ENCODE measurements around the gene RBBP5. TPM values are rescaled to one million over a fixed set of nuclear protein-coding genes. Genes with fewer than 3 reads are reported as not detected.

Gene RBBP5
- total and polyA plus RNA-seq, 7 donors, result 6.8 to 28.9 (median 12.3) TPM

DNA sequence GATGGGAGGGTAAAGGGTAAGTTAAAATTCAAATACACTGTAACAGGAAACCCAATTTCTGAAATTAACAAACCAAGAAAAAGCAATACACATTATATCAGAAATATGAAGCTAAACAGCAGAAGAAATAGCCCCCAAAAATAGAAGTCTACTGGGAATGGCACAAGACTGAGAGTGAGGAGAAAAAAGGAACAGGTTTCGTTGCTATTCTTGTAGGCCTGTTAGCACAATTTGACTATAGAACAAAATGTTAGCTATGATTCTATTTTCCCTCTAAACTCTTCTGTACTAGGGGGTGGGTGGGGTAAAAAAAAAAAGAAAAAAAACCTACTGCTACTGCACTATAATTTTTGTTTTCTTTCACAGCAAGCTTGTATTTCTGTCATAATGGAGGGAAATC, 12.5 kb downstream of the RBBP5 start:
- WGBS, 3 donors, result 70 to 96% (median 92%) methylated on average over 1 of the region's 1 CpG
- Histone ChIP-seq H3K36me3 (ENCODE audit: insufficient read depth in 1 of 2, low read depth in 1 of 2) (peaks cover 14 to 97% of the 10 kb centered on the region in 2 donors), H3K27ac (no peak overlapping the region), H3K27me3 (ENCODE audit: insufficient read depth in 3 of 3, low read length in 2 of 3) (no peaks in the 10 kb centered on the region), H3K4me1 (no peaks in the 10 kb centered on the region), H3K9me3 (no peaks in the 10 kb centered on the region), H3K4me3 (no peak overlapping the region)
- no peak for ATAC-seq
- TF ChIP-seq CTCF (IDR thresholded peaks at IDR 0.05), result no peak
- DNase-seq, result no peak
- intact Hi-C loops (cut with DNase I), result no loop called here

DNA sequence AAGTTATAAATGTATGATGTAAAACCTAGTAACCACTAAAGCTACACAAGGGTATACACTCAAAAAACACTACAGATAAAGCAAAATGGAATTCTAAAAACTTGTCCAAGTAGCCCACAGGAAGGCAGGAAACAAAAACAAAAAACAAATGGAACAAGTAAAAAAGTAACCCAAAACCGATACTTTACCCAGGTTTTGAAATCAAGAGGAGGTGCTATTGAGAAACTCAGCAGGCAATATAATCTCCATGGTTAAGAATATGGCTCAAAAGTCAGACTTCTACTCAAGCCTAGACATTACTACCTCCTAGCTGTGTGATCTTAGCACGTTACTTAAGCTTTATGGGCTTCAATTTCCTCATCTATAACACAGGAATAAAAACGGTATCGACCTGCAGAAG, 13.3 kb downstream of the RBBP5 start:
- Histone ChIP-seq H3K27me3 (ENCODE audit: insufficient read depth in 3 of 3, low read length in 2 of 3) (no peaks in the 10 kb centered on the region), H3K4me3 (no peak overlapping the region), H3K4me1 (no peaks in the 10 kb centered on the region), H3K27ac (no peak overlapping the region), H3K9me3 (no peaks in the 10 kb centered on the region), H3K36me3 (ENCODE audit: insufficient read depth in 1 of 2, low read depth in 1 of 2) (peaks cover 12 to 97% of the 10 kb centered on the region in 2 donors)
- no peak for TF ChIP-seq CTCF (IDR thresholded peaks at IDR 0.05)
- DNase-seq (no peak), ATAC-seq (no peak)
- WGBS, 3 donors, result 77 to 80% (median 78%) methylated on average over 4 of the region's 4 CpGs
- intact Hi-C loops (cut with DNase I), result no loop called here

DNA sequence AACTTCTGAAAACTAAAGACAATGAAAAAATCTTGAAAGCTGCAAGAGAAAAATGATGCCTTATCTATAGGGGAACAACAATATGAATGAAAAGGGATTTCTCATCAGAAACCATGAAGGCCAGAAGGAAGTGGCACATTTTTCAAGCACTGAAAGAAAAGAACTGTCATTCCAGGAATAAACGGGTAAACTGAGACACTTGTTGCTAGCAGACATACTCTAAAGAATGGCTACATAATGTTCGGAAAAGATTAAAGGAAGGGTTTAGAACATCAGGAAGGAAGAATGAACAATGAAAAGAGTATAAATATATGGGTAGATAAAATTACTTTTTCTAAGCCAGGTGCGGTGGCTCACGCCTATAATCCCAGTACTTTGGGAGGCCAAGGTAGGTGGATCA, 14.5 kb downstream of the RBBP5 start:
- TF ChIP-seq CTCF (IDR thresholded peaks at IDR 0.05), result no peak
- Histone ChIP-seq H3K27ac (no peak overlapping the region), H3K36me3 (ENCODE audit: insufficient read depth in 1 of 2, low read depth in 1 of 2) (peaks cover 15 to 97% of the 10 kb centered on the region in 2 donors), H3K4me1 (no peaks in the 10 kb centered on the region), H3K27me3 (ENCODE audit: insufficient read depth in 3 of 3, low read length in 2 of 3) (no peaks in the 10 kb centered on the region), H3K4me3 (no peak overlapping the region), H3K9me3 (no peaks in the 10 kb centered on the region)
- no peak for DNase-seq
- 91 to 96% (median 92%) methylated on average over 4 of the region's 4 CpGs for WGBS, 3 donors
- ATAC-seq, result no peak
- intact Hi-C loops (cut with DNase I), result no loop called here

- no peaks in the 10 kb centered on the region for H3K9me3 ChIP-seq
These were observed 19.4 kb downstream of the RBBP5 start for GRCh38 chr1:205102404-205102803.

More at GRCh38 chr1:205102404-205102803, 19.4 kb downstream of the RBBP5 start:
- no peak for DNase-seq
- intact Hi-C loops (cut with DNase I), result no loop called here
- no peaks in the 10 kb centered on the region for H3K4me1 ChIP-seq
- peaks cover 19 to 100% of the 10 kb centered on the region in 2 donors for H3K36me3 ChIP-seq (ENCODE audit: insufficient read depth in 1 of 2, low read depth in 1 of 2)
- no peak overlapping the region for H3K27ac ChIP-seq
- TF ChIP-seq CTCF (IDR thresholded peaks at IDR 0.05), result no peak
- 97 to 99% (median 99%) methylated on average over 3 of the region's 3 CpGs for WGBS, 3 donors
- no peak for ATAC-seq
- H3K27me3 ChIP-seq (ENCODE audit: insufficient read depth in 3 of 3, low read length in 2 of 3), result no peaks in the 10 kb centered on the region
- H3K4me3 ChIP-seq, result no peak overlapping the region

All from psoas muscle (tissue), 8 donors.